Activated CD4-positive, CD25-positive, alpha-beta regulatory T cell treated with anti-CD3 and anti-CD28 coated beads, Interleukin-2, amount 50 U/mL, for 16 hours (primary cell): ENCODE measurements around the gene TMEM119.
"Not testable (repeated sequence)": the region's sequence is repeated elsewhere in the genome, so short reads cannot be mapped to it uniquely, and the experiment has no call there.

Experiments
- DNase-seq: peaks from one replicate; pipeline ENCODE4 v3.0.0-alpha.2; 2020; ENCODE audit warnings: low read depth, low spot score

TMEM119 gene

GRCh38 chr12:108585864-108586263 is 12.0 kb downstream of the TMEM119 start:
- no peak for DNase-seq

- DNase-seq = no peak
Observed at GRCh38 chr12:108584456-108585065, 13.3 kb downstream of the TMEM119 start.

GRCh38 chr12:108583991-108584390 is 13.9 kb downstream of the TMEM119 start:
- DNase-seq = no peak

GRCh38 chr12:108582978-108583770 is 14.7 kb downstream of the TMEM119 start:
- no peak for DNase-seq

GRCh38 chr12:108582509-108582908 is 15.4 kb downstream of the TMEM119 start:
- no peak for DNase-seq

GRCh38 chr12:108581311-108582227 is 16.3 kb downstream of the TMEM119 start:
- no peak for DNase-seq

DNA sequence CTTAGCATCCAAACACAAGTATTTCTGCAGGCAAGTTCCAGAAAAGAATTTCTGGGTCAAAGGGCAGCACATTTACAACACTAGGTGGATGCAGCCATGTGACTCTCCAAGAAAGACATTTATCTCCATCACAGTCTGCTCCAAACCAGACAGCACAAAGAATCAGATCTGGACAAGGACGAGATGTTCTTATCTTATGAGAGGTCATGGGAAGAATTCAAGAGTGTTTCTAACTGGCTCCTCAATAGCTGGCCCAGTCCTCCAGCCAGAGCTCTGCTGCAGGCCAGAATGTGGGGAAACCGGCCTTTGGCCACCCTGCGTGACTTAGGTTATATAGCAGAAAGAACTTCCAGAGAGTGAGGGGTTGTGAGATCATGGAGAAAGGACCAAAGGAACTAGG is 17.4 kb downstream of the TMEM119 start:
- DNase-seq = no peak

- DNase-seq = no peak
Observed at GRCh38 chr12:108578813-108579212, 19.1 kb downstream of the TMEM119 start.

DNA sequence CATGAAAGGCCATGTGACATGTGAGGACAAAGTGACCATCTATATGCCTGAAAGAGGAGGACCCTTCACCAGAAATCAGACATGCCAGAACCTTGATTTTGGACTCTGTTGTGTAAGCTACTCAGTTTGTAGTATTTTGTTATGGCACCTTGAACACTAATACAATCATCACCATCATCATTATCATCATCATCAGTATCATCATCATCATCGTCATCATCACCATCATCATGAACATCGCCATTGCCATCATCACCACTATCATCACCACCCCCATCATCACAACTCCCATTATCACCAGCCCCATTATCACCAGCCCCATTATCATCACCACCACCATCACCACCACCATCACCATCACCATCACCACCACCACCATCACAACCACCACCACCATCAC is 19.6 kb downstream of the TMEM119 start:
- no peak for DNase-seq

DNA sequence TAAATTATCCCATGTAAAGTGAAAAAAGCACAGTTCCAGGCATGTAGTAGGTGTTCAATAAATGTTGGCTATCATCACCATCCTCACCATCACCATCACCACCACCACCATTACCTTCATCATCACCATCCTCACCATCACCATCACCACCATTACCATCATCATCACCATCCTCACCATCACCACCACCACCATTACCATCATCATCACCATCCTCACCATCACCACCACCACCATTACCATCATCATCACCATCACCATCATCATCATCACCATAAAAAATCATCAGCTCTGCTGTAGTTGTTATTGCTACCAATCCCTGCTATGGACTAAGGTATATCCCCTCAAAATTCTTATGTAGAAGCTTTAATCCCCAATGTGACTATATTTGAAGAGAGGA is 20.4 kb downstream of the TMEM119 start:
- DNase-seq = no peak

- no peak for DNase-seq
Observed at GRCh38 chr12:108576660-108577234, 21.1 kb downstream of the TMEM119 start.

DNA sequence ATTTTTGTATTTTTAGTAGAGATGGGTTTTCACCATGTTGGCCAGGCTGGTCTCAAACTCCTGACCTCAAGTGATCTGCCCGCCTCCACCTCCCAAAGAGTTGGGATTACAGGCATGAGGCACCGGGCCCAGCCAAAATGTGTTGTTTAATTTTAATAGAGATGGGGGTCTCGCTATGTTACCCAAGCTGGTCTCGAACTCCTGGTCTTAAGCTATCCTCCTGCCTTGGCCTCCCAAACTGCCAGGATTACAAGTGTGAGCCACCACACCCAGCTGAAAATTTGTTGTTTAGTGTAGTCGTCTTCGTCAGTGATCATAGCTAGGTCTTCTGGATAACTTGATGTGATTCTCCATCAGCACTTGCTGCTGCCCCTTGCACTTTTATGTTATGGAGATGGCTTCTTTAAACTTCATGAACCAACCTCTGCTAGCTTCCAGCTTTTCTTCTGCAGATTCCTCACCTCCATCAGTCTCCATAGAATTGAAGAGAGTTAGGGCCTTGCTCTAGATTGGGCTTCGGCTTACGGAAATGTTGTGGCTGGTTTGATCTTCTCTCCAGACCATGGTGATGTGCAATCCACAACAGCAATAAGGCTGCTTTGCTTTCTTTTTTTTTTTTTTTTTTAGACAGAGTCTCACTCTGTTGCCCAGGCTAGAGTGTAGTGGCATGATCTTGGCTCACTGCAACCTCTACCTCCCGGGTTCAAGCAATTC is 22.5 kb downstream of the TMEM119 start:
- no peak for DNase-seq

- DNase-seq = not testable (repeated sequence)
Observed at GRCh38 chr12:108574276-108574675, 23.6 kb downstream of the TMEM119 start.

GRCh38 chr12:108573317-108573716 is 24.6 kb downstream of the TMEM119 start:
- no peak for DNase-seq

DNA sequence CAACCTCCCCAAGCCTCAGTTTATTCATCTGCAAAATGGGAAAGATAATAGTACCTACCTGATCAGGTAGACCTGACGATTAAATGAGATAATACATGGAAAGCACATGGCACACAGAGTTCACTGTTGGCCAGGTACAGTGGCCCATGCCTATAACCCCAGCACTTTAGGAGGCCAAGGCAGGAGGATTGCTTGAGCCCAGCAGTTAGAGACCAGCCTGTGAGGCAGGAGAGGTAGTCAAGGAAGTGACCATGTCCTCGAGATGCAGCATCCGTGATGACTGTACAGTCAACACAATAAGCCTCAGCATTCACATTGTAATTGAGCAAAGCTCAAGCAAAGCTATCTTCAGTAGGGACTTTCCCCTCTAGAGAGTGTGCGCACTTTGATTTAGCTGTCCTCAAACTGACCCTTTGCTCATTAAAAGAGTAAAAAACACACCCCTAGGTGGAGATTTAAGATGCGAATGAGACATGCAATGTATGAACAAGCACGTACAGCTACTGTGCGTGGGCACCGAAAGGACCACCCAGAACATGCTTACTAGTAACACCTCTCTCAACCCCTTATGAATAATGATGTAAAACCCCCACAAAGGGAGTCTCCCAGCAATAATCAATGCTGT is 25.6 kb downstream of the TMEM119 start:
- no peak for DNase-seq

GRCh38 chr12:108571609-108572165 is 26.2 kb downstream of the TMEM119 start:
- no peak for DNase-seq

DNA sequence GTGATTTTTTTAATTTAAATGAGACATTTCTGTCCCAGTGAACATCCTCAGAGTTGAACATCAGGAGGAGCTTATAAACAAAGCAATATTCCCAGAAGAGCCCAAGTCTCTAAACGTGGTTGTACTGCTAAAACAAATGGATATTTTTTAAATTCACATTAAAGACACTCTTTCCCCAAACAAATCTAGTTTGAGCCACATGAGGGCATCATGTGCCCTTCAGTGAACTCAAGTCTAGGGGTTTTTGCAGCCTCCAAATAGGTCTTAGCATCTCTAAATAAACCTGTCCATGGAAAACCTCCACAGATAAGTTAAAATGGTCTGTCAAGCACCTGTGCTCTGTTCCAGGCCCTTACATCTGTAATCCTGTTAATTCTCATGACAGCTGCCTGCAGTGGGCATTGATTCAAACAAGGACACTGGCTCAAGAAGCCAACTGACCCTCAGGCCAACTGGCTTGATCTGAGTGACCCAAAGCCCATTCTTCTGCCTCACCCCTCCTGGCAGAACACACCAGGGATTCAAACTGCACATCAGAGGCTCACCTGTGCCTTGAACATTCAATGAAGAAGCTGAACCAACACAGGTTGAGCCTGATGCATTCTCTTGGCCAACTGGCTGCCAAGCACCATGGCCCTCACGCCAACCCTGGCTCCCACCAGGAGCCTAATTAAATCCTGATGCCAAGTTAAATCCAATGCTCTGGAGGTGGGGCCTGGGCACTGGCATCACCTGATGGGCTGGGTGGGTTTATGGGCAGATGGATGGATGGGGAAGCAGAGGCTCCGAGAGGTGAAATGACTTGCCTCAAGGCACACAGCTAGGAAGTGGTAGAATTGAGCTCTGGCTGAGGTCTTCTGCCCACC is 26.9 kb downstream of the TMEM119 start:
- DNase-seq = no peak

- peak; percentile 47 for DNase-seq
Observed at GRCh38 chr12:108568338-108569154, 29.3 kb downstream of the TMEM119 start.
